Left ventricle myocardium inferior (tissue), 1 donor: ENCODE measurements around the gene HSD17B10. TPM values are rescaled to one million over a fixed set of nuclear protein-coding genes. Genes with fewer than 3 reads are reported as not detected.

ENCODE experiments used
- DNase-seq: peaks from one replicate; pipeline ENCODE4 v3.0.0-alpha.2; 2020
- H3K27ac ChIP-seq: fragments of 200-600 bp; replicated peaks from 2 replicates; pipeline ENCODE4 v1.8.0; 2021
- H3K27me3 ChIP-seq: fragments of 200-600 bp; 2 replicates; pipeline ENCODE4 v1.8.0; 2021; ENCODE audit warnings: low read depth
- H3K36me3 ChIP-seq: fragments of 200-600 bp; 2 replicates; pipeline ENCODE4 v1.8.0; 2021
- H3K4me1 ChIP-seq: fragments of 200-600 bp; 2 replicates; pipeline ENCODE4 v1.8.0; 2021
- H3K4me3 ChIP-seq: fragments of 200-600 bp; 2 replicates; pipeline ENCODE4 v1.8.0; 2021; ENCODE audit warnings: mild to moderate bottlenecking, moderate library complexity
- H3K9me3 ChIP-seq: fragments of 200-600 bp; replicated peaks from 2 replicates; pipeline ENCODE4 v1.8.0; 2021
- CTCF ChIP-seq: fragments of 200-600 bp; IDR thresholded peaks from 2 replicates; pipeline ENCODE4 v1.8.0; 2021; ENCODE audit warnings: antibody characterized with exemption, mild to moderate bottlenecking, borderline replicate concordance
- intact Hi-C: fragments of 100-400 bp; cut with micrococcal nuclease; formaldehyde crosslinking; loops from one replicate; pipeline ENCODE4 v1.11.0; 2022
- total RNA-seq: library from RNA; stranded (reverse); fragmentation: NEBNext Ultra II Directional; extraction: Animal tissue kit (Norgen Biotek cat#: 25700); gene quantifications from one replicate; pipeline ENCODE4 v1.2.1, GENCODE V29; 2021
- donor health status: DM: no; HTN: yes; CAD: no; lungs with severe emphysema.

Gene HSD17B10
- total RNA-seq, 1 donor from 2014 or later: 109 TPM

- no peak for DNase-seq
- H3K27me3 ChIP-seq: no peaks in the 10 kb centered on the region
- no peak overlapping the region for H3K27ac ChIP-seq
- no peak overlapping the region for H3K4me3 ChIP-seq
- TF ChIP-seq CTCF: no peak
- no peaks in the 10 kb centered on the region for H3K4me1 ChIP-seq
- intact Hi-C loops: no loop called here
- no peaks in the 10 kb centered on the region for H3K36me3 ChIP-seq
- no peaks in the 10 kb centered on the region for H3K9me3 ChIP-seq
Measured at GRCh38 chrX:53452812-53453211, 18.6 kb upstream of the HSD17B10 start.

DNA sequence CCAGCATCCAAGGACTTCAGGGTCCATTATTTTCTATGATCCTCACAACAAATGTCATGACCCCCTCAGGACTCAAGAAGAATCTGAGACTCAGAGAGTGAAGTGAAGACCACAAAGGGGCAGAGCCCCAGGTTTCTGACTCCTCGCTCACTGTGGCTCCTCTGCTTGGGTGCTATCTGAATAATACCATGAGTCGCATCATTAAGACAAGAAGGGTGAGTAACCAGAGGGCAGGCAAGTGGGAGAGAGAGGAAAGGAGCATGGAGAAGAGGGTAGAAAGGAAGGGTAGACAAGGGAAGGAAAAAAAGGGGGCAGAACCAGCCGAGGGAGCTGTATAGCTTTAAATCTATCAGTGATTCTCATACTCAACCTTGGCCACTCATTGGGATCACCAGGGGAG lies 15.5 kb upstream of the HSD17B10 start:
- Histone ChIP-seq H3K4me3 (no peak overlapping the region), H3K36me3 (no peaks in the 10 kb centered on the region), H3K4me1 (no peaks in the 10 kb centered on the region), H3K9me3 (no peaks in the 10 kb centered on the region), H3K27ac (no peak overlapping the region), H3K27me3 (no peaks in the 10 kb centered on the region)
- intact Hi-C loops: no loop called here
- TF ChIP-seq CTCF: no peak
- no peak for DNase-seq

- Histone ChIP-seq H3K27ac (no peak overlapping the region), H3K9me3 (no peaks in the 10 kb centered on the region), H3K4me1 (no peaks in the 10 kb centered on the region), H3K36me3 (no peaks in the 10 kb centered on the region), H3K27me3 (no peaks in the 10 kb centered on the region), H3K4me3 (no peak overlapping the region)
- intact Hi-C loops: no loop called here
- DNase-seq: no peak
- TF ChIP-seq CTCF: no peak
Measured at GRCh38 chrX:53447441-53447840, 13.3 kb upstream of the HSD17B10 start.

DNA sequence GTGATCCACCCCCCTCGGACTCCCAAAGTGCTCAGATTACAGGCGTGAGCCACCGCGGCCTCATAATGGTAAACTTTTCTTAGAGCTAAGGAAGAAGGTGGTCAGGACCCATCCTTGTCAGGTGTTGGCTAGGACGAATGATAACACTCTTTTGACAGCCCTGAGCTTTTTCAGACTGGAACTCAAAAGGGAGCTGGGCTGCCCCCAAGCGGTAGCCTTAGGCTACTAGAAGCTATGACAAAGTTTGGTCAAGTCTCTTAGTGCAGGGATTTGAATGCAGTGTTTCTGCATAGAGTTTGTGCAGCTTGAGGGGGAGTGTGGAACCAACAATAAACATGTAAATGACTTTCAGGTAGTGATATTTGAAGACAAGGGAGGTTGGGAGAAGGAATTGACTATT lies 11.8 kb upstream of the HSD17B10 start:
- DNase-seq: no peak
- Histone ChIP-seq H3K4me3 (no peak overlapping the region), H3K36me3 (no peaks in the 10 kb centered on the region), H3K27me3 (no peaks in the 10 kb centered on the region), H3K27ac (no peak overlapping the region), H3K4me1 (peaks cover 4% of the 10 kb centered on the region), H3K9me3 (no peaks in the 10 kb centered on the region)
- intact Hi-C loops: no loop called here
- peak; percentile 55 for TF ChIP-seq CTCF

GRCh38 chrX:53442322-53442631 lies 8.1 kb upstream of the HSD17B10 start:
- Histone ChIP-seq H3K4me3 (peak overlapping the region; percentile 63), H3K27me3 (no peaks in the 10 kb centered on the region), H3K27ac (peak overlapping the region; percentile 52)

More at GRCh38 chrX:53442322-53442631, 8.1 kb upstream of the HSD17B10 start:
- intact Hi-C loops: no loop called here
- TF ChIP-seq CTCF: no peak
- H3K4me1 ChIP-seq: peaks cover 13% of the 10 kb centered on the region
- H3K36me3 ChIP-seq: no peaks in the 10 kb centered on the region
- no peaks in the 10 kb centered on the region for H3K9me3 ChIP-seq
- DNase-seq: no peak
